GM19193 (cell line): ENCODE results near the gene LZTR1.

ENCODE experiments used
- POLR2A ChIP-seq: IDR thresholded peaks from 4 replicates; pipeline ENCODE4 v1.6.1; 2011; ENCODE audit not compliant: insufficient read depth, insufficient read length; ENCODE audit errors: extremely low read depth

LZTR1 gene

DNA sequence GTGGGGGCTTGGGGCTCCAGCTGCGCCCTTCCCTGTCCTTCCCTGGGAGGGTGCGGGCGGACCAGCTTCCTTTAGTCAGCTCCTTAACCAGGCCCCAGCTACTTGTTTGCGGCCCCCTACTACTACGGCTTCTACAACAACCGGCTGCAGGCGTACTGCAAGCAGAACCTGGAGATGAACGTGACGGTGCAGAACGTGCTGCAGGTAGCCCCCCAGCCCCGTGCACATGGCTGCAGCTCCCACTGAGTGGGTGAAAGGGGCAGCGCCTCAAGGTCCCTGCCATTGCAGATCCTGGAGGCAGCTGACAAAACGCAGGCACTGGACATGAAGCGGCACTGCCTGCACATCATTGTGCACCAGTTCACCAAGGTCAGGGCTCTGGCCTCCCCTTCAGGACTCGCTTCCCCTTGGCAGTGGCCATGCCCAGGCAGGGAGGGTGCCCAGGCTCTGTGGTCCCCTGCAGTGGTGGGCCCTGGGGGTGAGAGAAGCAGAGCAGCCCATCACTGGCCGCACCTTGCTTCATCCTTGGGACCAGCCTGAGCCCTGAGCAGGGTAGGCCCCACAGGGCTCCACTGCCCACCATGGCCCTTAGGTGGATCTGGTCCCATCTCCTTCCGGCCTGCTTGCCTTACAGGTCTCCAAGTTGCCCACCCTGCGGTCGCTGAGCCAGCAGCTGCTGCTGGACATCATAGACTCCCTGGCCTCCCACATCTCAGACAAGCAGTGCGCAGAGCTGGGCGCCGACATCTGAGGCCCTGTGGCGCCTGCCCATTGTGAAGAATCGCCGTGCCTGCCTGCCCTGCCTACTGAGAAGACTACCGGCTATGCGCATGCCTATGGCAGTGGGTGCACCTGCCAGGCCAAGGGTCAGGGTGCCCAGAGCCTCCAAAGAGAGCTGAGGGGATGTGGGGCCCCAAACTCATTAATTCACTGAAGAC, 14.8 kb downstream of the LZTR1 start:
- TF ChIP-seq POLR2A: peak; percentile 7

- no peak for TF ChIP-seq POLR2A
Observed at GRCh38 chr22:20997536-20998257, 15.6 kb downstream of the LZTR1 start.

DNA sequence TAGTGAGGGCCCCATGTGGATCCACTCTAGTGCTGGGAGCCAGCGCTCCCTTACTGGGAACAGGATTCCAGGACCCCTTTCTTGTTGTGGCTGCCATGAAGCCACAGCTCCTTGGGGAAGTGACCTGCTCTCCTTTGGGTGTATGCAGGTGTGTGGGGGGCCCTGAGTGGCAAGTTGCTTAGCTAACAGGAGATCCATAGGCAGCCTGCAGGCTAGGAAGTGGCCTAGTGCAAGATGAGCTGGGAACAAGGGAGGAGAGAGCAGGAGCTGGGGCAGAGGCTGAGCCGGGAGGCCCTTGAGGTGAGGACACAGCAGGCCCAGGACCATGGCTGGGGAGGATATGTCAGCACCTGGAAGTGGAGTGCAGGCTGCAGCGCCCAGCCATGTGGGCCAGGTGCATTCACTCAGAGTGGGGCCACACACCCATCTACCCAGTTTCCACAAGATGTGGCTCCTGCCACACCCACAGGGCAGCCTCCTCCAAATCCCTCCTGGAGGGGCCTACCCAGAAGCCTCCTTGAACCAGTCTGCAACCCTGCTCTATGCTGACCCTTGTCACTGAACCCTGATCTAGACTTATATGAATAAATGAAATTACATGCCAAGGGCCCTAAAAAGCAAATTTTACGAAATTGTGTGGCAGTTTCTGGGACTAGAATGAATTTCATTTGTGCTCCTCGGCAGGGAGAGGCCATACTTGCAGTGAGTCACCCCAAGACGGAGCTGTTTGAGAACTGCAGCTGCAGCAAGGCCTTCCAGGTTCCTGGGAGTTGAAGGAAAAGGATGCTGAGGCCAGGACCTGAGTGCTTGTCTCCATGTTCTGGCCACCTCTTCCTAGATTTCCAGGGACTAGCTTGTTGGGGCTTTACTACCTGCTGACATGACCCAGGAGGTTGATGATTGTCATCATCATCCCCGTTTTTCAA, 16.6 kb downstream of the LZTR1 start:
- peak; percentile 8 for TF ChIP-seq POLR2A

GRCh38 chr22:20999350-21000206, 17.5 kb downstream of the LZTR1 start:
- TF ChIP-seq POLR2A: no peak

DNA sequence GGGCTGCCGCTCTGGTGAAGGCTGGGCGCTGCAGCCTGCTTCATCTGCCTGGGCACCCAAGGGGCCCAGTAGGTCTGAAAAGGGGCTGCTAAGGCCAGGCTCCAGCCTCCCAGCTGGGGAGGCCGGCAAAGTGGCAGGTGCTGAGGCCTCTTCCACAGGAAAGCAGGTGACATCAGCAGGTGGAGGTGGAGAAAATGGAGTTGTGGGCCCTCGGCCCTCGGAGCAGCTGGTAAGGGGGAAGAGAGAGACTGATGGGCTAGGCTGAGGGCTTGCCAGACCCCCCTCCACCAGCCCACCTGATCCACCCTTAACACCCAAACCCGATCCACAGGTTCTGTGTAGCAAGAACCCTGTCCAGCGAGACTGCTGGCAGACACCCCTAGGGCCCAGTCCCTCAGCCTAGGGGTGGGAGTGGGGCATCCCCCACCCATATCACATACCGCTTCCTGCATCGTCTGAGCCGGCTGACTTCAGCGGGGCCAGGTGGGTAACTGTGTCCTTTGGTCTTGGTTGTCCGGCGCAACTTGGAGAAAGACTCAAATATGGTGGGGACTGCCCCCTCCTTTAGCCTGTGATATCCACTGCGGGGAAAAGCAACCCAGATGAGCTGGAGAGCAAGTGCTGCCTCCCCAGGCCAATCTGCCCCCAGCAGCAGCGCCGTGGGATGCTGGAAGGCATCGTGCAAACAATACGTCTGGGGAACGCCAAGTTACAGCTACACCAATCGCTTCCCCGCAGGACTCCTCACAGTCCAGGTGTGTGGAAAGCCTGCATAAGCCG, 18.3 kb downstream of the LZTR1 start:
- TF ChIP-seq POLR2A: peak; percentile 35

DNA sequence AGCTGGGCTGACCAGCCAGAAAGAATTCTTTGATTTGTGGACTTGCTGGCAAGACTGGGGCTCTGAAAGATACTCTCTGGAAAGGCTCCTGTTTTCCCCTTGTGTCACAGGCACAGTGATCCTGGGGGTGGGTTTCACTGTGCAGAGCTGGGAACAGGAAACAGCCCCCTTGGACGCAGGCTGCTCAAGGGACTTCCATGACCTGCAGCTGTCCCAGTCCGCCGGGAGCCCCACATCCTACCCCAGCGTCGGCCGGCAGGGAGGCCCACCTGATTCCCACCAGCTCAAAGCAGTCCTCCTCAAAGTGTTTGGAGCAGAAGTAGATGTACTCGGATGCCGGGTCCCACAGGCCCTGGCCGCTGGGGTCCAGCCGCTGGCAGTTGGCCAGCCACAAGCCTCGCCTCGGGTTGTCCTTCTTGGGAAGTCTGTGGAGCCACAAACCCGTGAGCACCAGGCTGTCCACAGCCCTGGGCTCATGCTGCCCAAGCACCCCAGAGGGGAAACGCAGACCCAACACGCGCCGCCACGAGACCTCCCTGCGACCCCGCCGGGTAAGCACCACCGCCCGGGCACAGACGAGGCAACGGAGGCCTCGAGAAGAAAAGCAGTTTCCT, 19.0 kb downstream of the LZTR1 start:
- no peak for TF ChIP-seq POLR2A

DNA sequence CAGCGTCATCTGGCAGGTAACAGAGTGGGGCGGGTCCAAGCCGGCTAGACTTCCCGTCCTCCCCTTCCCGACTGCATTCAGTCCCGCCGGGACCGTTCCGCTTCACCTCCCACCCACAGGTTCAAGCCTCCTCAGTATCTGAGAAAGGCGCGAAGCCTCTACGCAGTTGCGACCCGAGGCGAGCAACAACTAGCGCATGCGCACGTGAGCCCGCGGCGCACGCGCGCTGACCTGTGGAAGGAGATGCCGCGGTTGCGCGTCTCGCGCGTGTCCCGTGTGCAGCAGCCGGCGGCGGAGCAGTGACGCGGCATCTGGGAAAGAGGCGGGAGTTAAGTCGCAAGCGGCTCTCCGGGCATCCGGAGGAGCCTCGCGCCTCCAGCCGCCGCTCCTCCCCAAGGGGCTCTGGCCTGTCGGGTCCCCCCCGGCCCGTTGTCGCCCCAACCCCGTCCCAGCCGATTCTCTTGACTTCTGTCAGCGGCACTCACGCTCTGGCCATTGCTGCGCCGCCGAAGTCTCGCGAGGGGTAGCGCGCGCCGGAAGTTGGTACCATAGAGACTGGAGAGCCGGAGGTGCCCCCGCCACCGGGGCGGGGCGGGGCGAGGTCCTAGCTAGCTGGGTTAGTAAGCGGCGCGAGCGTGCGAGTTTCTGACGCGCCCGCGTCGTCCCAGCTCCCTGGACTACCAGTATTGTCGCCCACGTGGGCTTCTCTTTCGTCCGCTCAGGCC, 19.7 kb downstream of the LZTR1 start, which contains the start of gene THAP7:
TSS of gene THAP7 (minus strand) at position 518 of the 725 bp plus-strand sequence. CDS start at position 311, 207 bp downstream.
- TF ChIP-seq POLR2A: peak; percentile 98

GRCh38 chr22:21003782-21004181, 21.7 kb downstream of the LZTR1 start:
- no peak for TF ChIP-seq POLR2A

DNA sequence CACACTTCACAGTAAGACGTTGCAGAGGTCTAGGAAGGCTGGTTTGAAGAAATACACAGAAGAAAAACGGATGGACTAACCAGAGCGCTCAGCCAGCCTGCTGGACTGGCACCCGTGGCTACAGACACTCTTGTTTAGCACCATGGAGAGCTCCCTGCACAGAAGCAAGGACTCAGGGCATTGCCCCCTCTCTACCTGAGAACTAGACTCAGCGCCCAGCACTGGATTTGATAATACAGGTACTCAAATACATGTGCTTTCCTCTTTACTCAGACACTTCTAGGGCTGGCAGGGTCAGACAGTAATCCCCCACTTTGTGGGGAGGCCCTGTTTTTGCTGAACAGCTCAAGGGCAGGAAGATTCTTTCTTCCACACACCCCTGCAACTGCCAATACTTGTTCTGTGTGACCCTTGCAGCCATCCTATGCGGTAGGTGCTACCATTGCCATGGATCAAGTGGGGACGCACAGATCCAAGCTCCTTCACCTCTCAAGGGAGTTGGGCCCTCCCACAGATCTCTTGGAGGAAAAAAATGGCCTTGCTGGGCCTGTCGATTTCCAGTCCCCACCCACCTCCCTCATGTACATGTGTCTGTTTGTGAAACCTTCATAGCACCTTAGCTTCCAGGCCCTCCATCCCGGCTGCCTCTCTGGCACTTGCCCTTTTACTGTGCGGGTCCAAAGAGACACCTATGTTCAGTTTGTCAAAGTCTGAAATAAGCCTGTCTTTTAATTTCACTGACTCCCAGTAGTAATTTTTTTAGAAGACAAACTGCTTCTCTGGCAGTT, 27.7 kb downstream of the LZTR1 start:
- TF ChIP-seq POLR2A: no peak

- TF ChIP-seq POLR2A: no peak
Observed at GRCh38 chr22:21010426-21011113, 28.5 kb downstream of the LZTR1 start.
